Spinal cord (tissue), 4 donors: Measurements from ENCODE around the gene PRSS3. TPM values are rescaled to one million over a fixed set of nuclear protein-coding genes. Genes with fewer than 3 reads are reported as not detected.

Source experiments
- polyA plus RNA-seq, 2 donors: library from polyadenylated mRNA; unstranded; fragments of 120-200 nt; gene quantifications; one replicate each; pipeline ENCODE4 v1.2.1, GENCODE V29; 2013; ENCODE audit not compliant: insufficient read length in 2 of 2
- small RNA-seq: library from RNA; depleted of rRNA; stranded (forward); fragments of <200 nt; gene quantifications from one replicate; pipeline ENCODE3, GENCODE V24; 2014; ENCODE audit warnings: low replicate concordance
- total RNA-seq, 2 donors: library from RNA; depleted of rRNA in 1 of 2; stranded (reverse); fragments of 120-200 nt in 1 of 2; fragments of >200 nt in 1 of 2; gene quantifications; one replicate each; pipeline versions ENCODE4 v1.2.3 to v1.2.4, GENCODE V29; 2013 to 2014

The PRSS3 gene
- total and polyA plus RNA-seq, 4 donors, result 3.0 to 20.1 (median 14.1) TPM

Small RNAs within 50 kb of the gene (small RNA-seq; reads per million reads assigned to genes)
- not detected for gene RF00019

Other genes starting within 250 kb of the PRSS3 start
- gene UBE2R2, start 21.6 kb downstream of the PRSS3 start, total RNA-seq, result 10 to 100 TPM; 24.2 to 27.4 TPM
- gene UBE2R2, start 21.6 kb downstream of the PRSS3 start, polyA plus RNA-seq, result 10 to 100 TPM; 59.4 to 68.4 TPM